ENCODE measurements around the gene ERC2.

The ERC2 gene

DNA sequence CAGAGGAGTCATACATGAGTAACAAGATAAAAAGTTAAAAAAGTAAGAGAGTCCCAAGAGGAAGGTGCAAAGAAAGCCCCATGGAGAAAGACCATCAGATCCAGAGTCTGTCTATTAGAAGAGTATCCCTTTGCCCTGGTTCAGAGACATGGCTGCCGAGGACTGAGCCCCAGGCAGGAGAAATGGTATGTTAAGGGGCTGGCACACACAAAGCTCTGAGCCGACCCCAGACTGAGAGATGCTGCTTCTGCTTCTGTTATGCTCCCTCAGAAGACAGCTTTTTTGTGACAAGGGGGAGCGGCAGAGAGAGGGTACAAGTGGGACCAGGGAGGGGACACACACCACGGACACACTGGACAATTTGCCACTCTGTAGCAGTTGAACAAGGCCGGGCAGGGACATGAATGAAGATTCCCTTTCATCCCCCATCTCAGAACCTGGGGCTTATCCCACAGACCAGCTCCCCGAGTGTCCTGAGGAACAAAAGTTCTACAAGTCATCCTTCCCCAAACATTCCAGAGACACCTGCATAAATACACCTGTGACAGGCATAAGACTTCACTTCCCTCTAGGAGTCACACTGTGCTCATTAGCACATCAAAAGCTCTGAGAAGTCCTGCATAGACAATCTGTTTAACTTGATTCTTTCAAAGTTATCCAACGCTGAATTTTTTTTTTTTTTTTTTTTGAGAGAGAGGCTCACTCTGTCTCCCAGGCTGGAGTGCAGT is 819.5 kb downstream of the ERC2 start (continued):
- TF ChIP-seq, protein P1, sequence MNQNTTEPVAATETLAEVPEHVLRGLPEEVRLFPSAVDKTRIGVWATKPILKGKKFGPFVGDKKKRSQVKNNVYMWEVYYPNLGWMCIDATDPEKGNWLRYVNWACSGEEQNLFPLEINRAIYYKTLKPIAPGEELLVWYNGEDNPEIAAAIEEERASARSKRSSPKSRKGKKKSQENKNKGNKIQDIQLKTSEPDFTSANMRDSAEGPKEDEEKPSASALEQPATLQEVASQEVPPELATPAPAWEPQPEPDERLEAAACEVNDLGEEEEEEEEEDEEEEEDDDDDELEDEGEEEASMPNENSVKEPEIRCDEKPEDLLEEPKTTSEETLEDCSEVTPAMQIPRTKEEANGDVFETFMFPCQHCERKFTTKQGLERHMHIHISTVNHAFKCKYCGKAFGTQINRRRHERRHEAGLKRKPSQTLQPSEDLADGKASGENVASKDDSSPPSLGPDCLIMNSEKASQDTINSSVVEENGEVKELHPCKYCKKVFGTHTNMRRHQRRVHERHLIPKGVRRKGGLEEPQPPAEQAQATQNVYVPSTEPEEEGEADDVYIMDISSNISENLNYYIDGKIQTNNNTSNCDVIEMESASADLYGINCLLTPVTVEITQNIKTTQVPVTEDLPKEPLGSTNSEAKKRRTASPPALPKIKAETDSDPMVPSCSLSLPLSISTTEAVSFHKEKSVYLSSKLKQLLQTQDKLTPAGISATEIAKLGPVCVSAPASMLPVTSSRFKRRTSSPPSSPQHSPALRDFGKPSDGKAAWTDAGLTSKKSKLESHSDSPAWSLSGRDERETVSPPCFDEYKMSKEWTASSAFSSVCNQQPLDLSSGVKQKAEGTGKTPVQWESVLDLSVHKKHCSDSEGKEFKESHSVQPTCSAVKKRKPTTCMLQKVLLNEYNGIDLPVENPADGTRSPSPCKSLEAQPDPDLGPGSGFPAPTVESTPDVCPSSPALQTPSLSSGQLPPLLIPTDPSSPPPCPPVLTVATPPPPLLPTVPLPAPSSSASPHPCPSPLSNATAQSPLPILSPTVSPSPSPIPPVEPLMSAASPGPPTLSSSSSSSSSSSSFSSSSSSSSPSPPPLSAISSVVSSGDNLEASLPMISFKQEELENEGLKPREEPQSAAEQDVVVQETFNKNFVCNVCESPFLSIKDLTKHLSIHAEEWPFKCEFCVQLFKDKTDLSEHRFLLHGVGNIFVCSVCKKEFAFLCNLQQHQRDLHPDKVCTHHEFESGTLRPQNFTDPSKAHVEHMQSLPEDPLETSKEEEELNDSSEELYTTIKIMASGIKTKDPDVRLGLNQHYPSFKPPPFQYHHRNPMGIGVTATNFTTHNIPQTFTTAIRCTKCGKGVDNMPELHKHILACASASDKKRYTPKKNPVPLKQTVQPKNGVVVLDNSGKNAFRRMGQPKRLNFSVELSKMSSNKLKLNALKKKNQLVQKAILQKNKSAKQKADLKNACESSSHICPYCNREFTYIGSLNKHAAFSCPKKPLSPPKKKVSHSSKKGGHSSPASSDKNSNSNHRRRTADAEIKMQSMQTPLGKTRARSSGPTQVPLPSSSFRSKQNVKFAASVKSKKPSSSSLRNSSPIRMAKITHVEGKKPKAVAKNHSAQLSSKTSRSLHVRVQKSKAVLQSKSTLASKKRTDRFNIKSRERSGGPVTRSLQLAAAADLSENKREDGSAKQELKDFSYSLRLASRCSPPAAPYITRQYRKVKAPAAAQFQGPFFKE (tag by site-specific recombination; IDR thresholded peaks at IDR 0.05; ENCODE audit: borderline replicate concordance) = no peak
- TF ChIP-seq ZNF239 (tag by site-specific recombination; IDR thresholded peaks at IDR 0.05) (no peak), GLI4 (tag by site-specific recombination; IDR thresholded peaks at IDR 0.05) (no peak), ZNF341 (tag by site-specific recombination; IDR thresholded peaks at IDR 0.05; ENCODE audit: low read depth) (no peak), TRIM28 (IDR thresholded peaks at IDR 0.05; ENCODE audit: borderline replicate concordance, low read length) (no peak), ZNF777 (tag by site-specific recombination; IDR thresholded peaks at IDR 0.05; ENCODE audit: borderline replicate concordance) (no peak), SCRT2 (tag by site-specific recombination; IDR thresholded peaks at IDR 0.05) (no peak)
- TF ChIP-seq, protein P2, sequence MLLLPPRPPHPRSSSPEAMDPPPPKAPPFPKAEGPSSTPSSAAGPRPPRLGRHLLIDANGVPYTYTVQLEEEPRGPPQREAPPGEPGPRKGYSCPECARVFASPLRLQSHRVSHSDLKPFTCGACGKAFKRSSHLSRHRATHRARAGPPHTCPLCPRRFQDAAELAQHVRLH (tag by site-specific recombination; IDR thresholded peaks at IDR 0.05) = no peak
- TF ChIP-seq, protein P3, sequence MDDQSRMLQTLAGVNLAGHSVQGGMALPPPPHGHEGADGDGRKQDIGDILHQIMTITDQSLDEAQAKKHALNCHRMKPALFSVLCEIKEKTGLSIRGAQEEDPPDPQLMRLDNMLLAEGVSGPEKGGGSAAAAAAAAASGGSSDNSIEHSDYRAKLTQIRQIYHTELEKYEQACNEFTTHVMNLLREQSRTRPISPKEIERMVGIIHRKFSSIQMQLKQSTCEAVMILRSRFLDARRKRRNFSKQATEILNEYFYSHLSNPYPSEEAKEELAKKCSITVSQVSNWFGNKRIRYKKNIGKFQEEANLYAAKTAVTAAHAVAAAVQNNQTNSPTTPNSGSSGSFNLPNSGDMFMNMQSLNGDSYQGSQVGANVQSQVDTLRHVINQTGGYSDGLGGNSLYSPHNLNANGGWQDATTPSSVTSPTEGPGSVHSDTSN (CRISPR knock-in tag; IDR thresholded peaks at IDR 0.05) = no peak
- TF ChIP-seq, protein P4, sequence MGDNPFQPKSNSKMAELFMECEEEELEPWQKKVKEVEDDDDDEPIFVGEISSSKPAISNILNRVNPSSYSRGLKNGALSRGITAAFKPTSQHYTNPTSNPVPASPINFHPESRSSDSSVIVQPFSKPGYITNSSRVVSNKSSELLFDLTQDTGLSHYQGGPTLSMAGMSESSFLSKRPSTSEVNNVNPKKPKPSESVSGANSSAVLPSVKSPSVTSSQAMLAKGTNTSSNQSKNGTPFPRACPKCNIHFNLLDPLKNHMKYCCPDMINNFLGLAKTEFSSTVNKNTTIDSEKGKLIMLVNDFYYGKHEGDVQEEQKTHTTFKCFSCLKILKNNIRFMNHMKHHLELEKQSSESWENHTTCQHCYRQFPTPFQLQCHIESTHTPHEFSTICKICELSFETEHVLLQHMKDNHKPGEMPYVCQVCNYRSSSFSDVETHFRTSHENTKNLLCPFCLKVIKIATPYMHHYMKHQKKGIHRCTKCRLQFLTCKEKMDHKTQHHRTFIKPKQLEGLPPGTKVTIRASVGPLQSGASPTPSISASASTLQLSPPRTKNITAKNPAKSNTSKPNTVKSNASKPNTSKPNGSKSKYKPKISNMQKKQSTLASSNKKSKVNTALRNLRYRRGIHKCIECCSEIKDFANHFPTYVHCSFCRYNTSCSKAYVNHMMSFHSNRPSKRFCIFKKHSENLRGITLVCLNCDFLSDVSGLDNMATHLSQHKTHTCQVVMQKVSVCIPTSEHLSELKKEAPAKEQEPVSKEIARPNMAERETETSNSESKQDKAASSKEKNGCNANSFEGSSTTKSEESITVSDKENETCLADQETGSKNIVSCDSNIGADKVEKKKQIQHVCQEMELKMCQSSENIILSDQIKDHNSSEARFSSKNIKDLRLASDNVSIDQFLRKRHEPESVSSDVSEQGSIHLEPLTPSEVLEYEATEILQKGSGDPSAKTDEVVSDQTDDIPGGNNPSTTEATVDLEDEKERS (tag by site-specific recombination; IDR thresholded peaks at IDR 0.05) = no peak

DNA sequence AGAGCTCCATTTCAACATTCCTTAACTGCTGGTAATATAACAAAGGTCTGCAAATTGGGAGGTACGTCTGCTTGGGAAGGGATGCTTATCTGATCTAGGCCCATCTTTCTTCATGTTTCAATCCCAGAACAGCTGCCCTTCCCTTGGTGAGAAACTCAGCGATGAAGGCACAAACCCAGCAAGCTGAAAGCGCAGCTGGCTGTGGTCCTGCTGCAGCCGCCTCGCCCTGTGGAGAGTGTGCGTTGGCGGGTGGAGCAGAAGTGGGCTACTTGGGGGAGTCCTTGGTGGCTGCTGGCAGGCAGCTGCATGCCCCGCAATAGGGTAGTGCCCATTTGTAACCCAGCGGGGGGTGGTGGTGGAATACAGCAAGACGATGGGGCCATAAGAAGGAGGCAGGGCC is 820.6 kb downstream of the ERC2 start:
- H3K4me3 ChIP-seq (ENCODE audit: low read depth, low read length) = no peak overlapping the region
- H3K9me3 ChIP-seq (ENCODE audit: control insufficient read depth, insufficient read depth, low read depth, low read length) = no peaks in the 10 kb centered on the region
- no peaks in the 10 kb centered on the region for H3K36me3 ChIP-seq (ENCODE audit: control insufficient read depth in 2 of 2, insufficient read depth in 1 of 2, low read length in 2 of 2)
- ChIA-PET POLR2A (no interaction called here), CTCF (no interaction called here)
- no peaks in the 10 kb centered on the region for H3K4me1 ChIP-seq (ENCODE audit: control insufficient read depth, insufficient read depth, low read length)
- no peak overlapping the region for H3K27ac ChIP-seq (ENCODE audit: extremely low read depth, low read depth, low read length)
- TF ChIP-seq KLF1 (tag by site-specific recombination; IDR thresholded peaks at IDR 0.05) (no peak), SCRT1 (tag by site-specific recombination; IDR thresholded peaks at IDR 0.05; ENCODE audit: borderline replicate concordance) (no peak), ZNF10 (tag by site-specific recombination; IDR thresholded peaks at IDR 0.05) (no peak)
- TF ChIP-seq, protein P5, sequence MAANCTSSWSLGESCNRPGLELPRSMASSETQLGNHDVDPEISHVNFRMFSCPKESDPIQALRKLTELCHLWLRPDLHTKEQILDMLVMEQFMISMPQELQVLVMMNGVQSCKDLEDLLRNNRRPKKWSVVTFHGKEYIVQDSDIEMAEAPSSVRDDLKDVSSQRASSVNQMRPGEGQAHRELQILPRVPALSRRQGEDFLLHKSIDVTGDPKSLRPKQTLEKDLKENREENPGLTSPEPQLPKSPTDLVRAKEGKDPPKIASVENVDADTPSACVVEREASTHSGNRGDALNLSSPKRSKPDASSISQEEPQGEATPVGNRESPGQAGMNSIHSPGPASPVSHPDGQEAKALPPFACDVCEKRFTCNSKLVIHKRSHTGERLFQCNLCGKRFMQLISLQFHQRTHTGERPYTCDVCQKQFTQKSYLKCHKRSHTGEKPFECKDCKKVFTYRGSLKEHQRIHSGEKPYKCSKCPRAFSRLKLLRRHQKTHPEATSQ (tag by site-specific recombination; IDR thresholded peaks at IDR 0.05) = no peak
- TF ChIP-seq, protein P6, sequence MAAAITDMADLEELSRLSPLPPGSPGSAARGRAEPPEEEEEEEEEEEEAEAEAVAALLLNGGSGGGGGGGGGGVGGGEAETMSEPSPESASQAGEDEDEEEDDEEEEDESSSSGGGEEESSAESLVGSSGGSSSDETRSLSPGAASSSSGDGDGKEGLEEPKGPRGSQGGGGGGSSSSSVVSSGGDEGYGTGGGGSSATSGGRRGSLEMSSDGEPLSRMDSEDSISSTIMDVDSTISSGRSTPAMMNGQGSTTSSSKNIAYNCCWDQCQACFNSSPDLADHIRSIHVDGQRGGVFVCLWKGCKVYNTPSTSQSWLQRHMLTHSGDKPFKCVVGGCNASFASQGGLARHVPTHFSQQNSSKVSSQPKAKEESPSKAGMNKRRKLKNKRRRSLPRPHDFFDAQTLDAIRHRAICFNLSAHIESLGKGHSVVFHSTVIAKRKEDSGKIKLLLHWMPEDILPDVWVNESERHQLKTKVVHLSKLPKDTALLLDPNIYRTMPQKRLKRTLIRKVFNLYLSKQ (tag by site-specific recombination; IDR thresholded peaks at IDR 0.05; ENCODE audit: borderline replicate concordance) = no peak
- TF ChIP-seq, protein P7, sequence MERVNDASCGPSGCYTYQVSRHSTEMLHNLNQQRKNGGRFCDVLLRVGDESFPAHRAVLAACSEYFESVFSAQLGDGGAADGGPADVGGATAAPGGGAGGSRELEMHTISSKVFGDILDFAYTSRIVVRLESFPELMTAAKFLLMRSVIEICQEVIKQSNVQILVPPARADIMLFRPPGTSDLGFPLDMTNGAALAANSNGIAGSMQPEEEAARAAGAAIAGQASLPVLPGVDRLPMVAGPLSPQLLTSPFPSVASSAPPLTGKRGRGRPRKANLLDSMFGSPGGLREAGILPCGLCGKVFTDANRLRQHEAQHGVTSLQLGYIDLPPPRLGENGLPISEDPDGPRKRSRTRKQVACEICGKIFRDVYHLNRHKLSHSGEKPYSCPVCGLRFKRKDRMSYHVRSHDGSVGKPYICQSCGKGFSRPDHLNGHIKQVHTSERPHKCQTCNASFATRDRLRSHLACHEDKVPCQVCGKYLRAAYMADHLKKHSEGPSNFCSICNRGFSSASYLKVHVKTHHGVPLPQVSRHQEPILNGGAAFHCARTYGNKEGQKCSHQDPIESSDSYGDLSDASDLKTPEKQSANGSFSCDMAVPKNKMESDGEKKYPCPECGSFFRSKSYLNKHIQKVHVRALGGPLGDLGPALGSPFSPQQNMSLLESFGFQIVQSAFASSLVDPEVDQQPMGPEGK (tag by site-specific recombination; IDR thresholded peaks at IDR 0.05) = no peak
- TF ChIP-seq, protein P8, sequence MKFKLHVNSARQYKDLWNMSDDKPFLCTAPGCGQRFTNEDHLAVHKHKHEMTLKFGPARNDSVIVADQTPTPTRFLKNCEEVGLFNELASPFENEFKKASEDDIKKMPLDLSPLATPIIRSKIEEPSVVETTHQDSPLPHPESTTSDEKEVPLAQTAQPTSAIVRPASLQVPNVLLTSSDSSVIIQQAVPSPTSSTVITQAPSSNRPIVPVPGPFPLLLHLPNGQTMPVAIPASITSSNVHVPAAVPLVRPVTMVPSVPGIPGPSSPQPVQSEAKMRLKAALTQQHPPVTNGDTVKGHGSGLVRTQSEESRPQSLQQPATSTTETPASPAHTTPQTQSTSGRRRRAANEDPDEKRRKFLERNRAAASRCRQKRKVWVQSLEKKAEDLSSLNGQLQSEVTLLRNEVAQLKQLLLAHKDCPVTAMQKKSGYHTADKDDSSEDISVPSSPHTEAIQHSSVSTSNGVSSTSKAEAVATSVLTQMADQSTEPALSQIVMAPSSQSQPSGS (tag by site-specific recombination; IDR thresholded peaks at IDR 0.05; ENCODE audit: low read depth) = no peak

Measured in HEK293 (cell line).